GM18861 (cell line): ENCODE data around the gene C6orf52.

Experiments used
- ATAC-seq: cut with Tn5 transposase; IDR thresholded peaks from one replicate; pipeline ENCODE4 v1.9.1; 2021; ENCODE audit not compliant: unreplicated experiment

Gene C6orf52

GRCh38 chr6:10658910-10659698, 35.3 kb downstream of the C6orf52 start:
- ATAC-seq: no peak

- ATAC-seq: no peak
These were observed 38.8 kb downstream of the C6orf52 start for GRCh38 chr6:10655508-10656055.

GRCh38 chr6:10644225-10644624, 50.2 kb downstream of the C6orf52 start:
- no peak for ATAC-seq

GRCh38 chr6:10643201-10643651, 51.2 kb downstream of the C6orf52 start:
- peak; percentile 80 for ATAC-seq

- ATAC-seq: no peak
These were observed 52.9 kb downstream of the C6orf52 start for GRCh38 chr6:10641528-10641927.

GRCh38 chr6:10640412-10640811, 54.0 kb downstream of the C6orf52 start:
- no peak for ATAC-seq

DNA sequence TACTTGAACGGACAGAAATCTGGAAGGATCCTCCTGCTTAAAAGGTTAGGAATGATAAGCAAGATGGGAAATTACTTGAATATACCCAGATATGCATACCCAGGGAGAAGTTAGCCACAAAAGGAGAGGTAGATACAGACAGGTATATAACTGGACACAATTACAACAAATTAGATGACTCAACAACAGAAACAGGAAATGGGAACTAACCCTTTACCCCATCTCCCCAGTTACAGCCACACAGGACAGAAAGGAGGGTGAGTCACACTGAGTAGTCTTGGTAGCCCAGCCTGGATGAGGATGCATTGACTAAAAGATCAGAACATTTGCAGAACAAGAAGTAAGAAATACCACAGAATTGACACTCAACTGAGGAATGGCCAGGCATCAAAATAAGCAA, 61.2 kb downstream of the C6orf52 start:
- ATAC-seq: peak; percentile 94

GRCh38 chr6:10630178-10630577, 64.2 kb downstream of the C6orf52 start:
- ATAC-seq: no peak

- no peak for ATAC-seq
These were observed 66.6 kb downstream of the C6orf52 start for GRCh38 chr6:10627800-10628199.

GRCh38 chr6:10626154-10626741, 68.2 kb downstream of the C6orf52 start:
- no peak for ATAC-seq

DNA sequence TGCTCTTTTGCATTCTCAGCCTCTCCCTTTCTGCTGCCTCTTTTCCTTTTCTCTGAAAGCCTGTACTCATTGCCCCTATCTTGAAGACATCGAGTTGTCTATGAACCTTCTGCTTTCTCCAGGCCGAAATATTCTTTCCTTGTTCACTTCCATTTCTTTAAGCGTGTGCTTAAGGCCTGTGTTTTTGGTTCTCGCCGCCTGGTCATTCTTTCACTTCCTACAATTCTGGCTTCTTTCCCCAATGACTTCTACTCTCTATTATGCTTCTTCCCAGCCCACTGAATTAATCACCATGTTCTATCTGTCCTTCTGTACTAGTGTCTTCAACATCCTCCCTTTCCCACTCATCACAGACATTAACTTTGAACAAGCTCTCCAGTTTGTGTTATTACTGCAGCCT, 69.6 kb downstream of the C6orf52 start:
- no peak for ATAC-seq

- ATAC-seq: no peak
These were observed 72.6 kb downstream of the C6orf52 start for GRCh38 chr6:10621847-10622246.
